ENCODE results near the gene MTHFS. TPM values are rescaled to one million over a fixed set of nuclear protein-coding genes. Genes with fewer than 3 reads are reported as not detected.

MTHFS gene
- total RNA-seq, 2 experiments from 2014 or later = 27.3 to 28.4 TPM

DNA sequence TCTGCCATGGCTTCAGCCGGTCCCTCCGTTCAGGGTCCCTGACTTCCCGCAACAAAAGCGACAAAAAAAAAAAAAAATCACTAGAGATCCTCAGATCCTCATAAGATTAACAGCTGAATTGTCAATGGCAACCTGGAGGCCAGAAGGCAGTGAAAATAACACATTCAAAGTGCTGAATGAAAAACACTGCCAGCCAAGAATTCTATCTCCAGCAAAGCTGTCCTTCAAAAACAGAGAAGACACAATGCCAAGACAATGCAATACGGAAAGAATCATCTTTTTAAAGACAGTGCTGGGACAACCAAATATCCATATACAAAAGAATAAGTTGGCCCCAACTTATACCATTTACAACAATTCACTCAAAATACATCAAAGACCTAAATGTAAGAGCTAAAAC is 21.6 kb downstream of the MTHFS start:
- TF ChIP-seq, protein P1, sequence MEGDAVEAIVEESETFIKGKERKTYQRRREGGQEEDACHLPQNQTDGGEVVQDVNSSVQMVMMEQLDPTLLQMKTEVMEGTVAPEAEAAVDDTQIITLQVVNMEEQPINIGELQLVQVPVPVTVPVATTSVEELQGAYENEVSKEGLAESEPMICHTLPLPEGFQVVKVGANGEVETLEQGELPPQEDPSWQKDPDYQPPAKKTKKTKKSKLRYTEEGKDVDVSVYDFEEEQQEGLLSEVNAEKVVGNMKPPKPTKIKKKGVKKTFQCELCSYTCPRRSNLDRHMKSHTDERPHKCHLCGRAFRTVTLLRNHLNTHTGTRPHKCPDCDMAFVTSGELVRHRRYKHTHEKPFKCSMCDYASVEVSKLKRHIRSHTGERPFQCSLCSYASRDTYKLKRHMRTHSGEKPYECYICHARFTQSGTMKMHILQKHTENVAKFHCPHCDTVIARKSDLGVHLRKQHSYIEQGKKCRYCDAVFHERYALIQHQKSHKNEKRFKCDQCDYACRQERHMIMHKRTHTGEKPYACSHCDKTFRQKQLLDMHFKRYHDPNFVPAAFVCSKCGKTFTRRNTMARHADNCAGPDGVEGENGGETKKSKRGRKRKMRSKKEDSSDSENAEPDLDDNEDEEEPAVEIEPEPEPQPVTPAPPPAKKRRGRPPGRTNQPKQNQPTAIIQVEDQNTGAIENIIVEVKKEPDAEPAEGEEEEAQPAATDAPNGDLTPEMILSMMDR (IDR thresholded peaks at IDR 0.05) = no peak
- ATAC-seq (no peak), DNase-seq (no peak)
- Mint-ChIP-seq H3K36me3 (ENCODE audit: low read depth) (peaks cover 87% of the 10 kb centered on the region), H3K4me3 (no peak overlapping the region), H3K27me3 (no peaks in the 10 kb centered on the region), H3K9me3 (peaks cover 42% of the 10 kb centered on the region), H3K4me1 (ENCODE audit: low read depth) (peaks cover 19% of the 10 kb centered on the region), H3K27ac (no peak overlapping the region)
- CTCF ChIA-PET = interaction anchor here (3.0 to 3.1 kb wide), 2 partner anchors 21 to 25 kb away, joined by 11 to 16 read pairs; no protein-coding TSS in a partner anchor
- POLR2A ChIA-PET = interaction anchor here (1.1 kb wide), 1 partner anchor 36 kb away, joined by 3 read pairs; no protein-coding TSS in a partner anchor
- intact Hi-C loops (cut with micrococcal nuclease) = no loop called here

DNA sequence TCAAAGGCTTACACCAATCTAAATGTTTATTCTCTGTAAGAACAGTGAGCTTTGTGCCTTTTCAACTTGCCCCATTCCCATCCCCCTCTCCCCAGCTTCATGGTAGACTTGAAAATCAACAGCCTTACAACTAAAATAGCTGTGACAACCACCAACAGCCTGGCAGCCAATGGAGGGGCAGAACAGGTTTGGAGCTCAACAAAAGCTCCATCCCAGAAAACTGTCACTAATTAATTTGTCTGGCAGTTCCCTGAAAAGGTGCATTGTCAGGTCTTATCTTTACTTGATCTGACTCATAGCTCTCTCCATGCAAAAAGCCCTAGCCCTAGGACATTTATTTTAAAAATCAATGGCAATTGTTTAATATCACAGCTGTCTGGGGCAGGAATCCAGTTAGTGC is 22.6 kb downstream of the MTHFS start:
- no peak for DNase-seq
- ChIA-PET POLR2A (interaction anchor here (1.1 kb wide), 1 partner anchor 37 kb away, joined by 3 read pairs; no protein-coding TSS in a partner anchor), CTCF (interaction anchor here (0.9 to 3.1 kb wide), 4 partner anchors 20 to 436 kb away, joined by 3 to 16 read pairs (median 7); no protein-coding TSS in a partner anchor)
- peaks cover 37% of the 10 kb centered on the region for H3K9me3 Mint-ChIP-seq
- intact Hi-C loops (cut with micrococcal nuclease) = no loop called here
- ATAC-seq = no peak
- TF ChIP-seq, protein P1 (IDR thresholded peaks at IDR 0.05) = no peak
- peaks cover 19% of the 10 kb centered on the region for H3K4me1 Mint-ChIP-seq (ENCODE audit: low read depth)
- no peak overlapping the region for H3K27ac Mint-ChIP-seq
- H3K4me3 Mint-ChIP-seq = no peak overlapping the region
- peaks cover 79% of the 10 kb centered on the region for H3K36me3 Mint-ChIP-seq (ENCODE audit: low read depth)
- no peaks in the 10 kb centered on the region for H3K27me3 Mint-ChIP-seq

DNA sequence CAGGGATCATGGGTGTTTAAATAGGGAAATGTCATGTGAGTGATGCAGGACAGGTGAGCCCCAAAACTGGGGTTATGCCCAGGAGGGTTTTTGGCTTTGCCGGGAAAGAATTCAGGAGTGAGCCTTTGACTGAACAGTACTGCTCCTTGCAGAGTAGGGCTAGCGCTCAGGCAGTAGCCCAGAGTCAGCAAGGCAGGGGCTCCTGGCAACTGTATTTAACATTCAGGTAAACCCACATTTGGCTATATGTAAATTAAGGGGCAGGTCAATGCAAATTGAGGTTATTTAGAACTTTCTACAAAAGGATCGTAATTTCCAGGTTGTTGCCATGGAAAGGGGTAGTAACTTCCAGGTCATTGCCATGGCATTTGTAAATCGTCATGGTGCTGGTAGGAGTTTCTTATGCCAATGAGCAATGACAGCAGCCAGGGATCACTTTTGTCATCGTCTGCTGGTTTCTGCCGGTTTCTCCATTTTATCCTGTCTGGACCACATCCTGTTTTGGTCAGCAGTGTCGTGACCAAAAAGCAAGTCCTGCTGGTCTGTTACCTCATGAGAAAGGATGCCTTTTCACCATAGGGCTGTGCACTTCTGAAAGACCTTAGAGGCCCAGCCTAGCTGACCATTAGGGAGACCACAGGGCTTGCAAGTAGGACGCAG is 24.3 kb downstream of the MTHFS start:
- ChIA-PET POLR2A (no interaction called here), CTCF (no interaction called here)
- H3K4me3 Mint-ChIP-seq = no peak overlapping the region
- TF ChIP-seq, protein P1 (IDR thresholded peaks at IDR 0.05) = no peak
- peaks cover 28% of the 10 kb centered on the region for H3K9me3 Mint-ChIP-seq
- peaks cover 24% of the 10 kb centered on the region for H3K4me1 Mint-ChIP-seq (ENCODE audit: low read depth)
- H3K36me3 Mint-ChIP-seq (ENCODE audit: low read depth) = peaks cover 70% of the 10 kb centered on the region
- H3K27ac Mint-ChIP-seq = peak overlapping the region; percentile 59
- no peaks in the 10 kb centered on the region for H3K27me3 Mint-ChIP-seq
- DNase-seq = peak; percentile 63
- intact Hi-C loops (cut with micrococcal nuclease) = no loop called here
- peak; percentile 74 for ATAC-seq

DNA sequence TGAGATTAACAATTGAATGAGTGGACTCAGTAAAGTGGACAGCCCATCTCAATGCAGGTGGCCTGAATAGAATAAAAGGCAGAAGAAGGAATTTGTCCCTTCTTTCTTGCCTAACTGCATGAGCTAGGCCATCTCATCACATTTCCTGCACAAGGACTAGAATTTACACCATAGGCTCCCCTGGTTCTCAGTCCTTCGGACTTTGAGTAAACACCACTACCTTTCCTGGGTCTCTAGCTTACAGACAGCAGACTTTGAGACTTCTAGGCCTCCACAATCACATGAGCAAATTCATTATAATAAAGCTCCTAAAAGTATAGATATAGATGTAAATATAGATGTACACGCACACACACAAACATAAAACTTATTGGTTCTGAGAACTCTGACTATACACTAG is 28.3 kb downstream of the MTHFS start:
- ATAC-seq (no peak), DNase-seq (no peak)
- Mint-ChIP-seq H3K36me3 (ENCODE audit: low read depth) (peaks cover 46% of the 10 kb centered on the region), H3K27ac (no peak overlapping the region), H3K27me3 (no peaks in the 10 kb centered on the region), H3K9me3 (peaks cover 2% of the 10 kb centered on the region), H3K4me1 (ENCODE audit: low read depth) (peaks cover 27% of the 10 kb centered on the region), H3K4me3 (no peak overlapping the region)
- ChIA-PET CTCF (interaction anchor here (4.9 kb wide), 1 partner anchor 15 kb away, joined by 19 read pairs; no protein-coding TSS in a partner anchor), POLR2A (interaction anchor here (1.0 kb wide), 1 partner anchor 134 kb away, joined by 4 read pairs; no protein-coding TSS in a partner anchor)
- TF ChIP-seq, protein P1 (IDR thresholded peaks at IDR 0.05) = no peak
- intact Hi-C loops (cut with micrococcal nuclease) = no loop called here

DNA sequence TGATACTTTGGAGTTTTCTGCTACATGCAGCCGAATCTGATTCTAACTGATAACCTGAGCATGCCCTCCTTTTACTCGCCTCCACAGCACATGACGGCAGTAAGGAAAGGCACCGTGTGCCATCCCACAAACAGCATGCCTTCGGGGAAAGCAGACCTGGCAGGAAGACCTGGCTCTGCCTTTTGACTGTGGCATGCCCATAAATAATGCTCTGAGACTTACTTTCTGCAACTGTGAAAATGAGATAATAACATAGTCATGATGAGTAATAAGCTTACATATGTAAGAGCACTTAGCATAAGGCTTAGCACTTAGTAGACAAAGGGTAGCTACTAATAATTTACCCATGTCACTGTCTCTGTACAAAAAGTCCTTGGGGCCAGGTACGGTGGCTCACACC is 32.9 kb downstream of the MTHFS start:
- DNase-seq (no peak), ATAC-seq (no peak)
- peaks cover 25% of the 10 kb centered on the region for H3K36me3 Mint-ChIP-seq (ENCODE audit: low read depth)
- no peaks in the 10 kb centered on the region for H3K27me3 Mint-ChIP-seq
- peaks cover 15% of the 10 kb centered on the region for H3K4me1 Mint-ChIP-seq (ENCODE audit: low read depth)
- POLR2A ChIA-PET = no interaction called here
- H3K4me3 Mint-ChIP-seq = no peak overlapping the region
- TF ChIP-seq, protein P1 (IDR thresholded peaks at IDR 0.05) = no peak
- no peaks in the 10 kb centered on the region for H3K9me3 Mint-ChIP-seq
- CTCF ChIA-PET = interaction anchor here (1.5 to 3.9 kb wide), 2 partner anchors 10 to 129 kb away, joined by 3 to 29 read pairs; no protein-coding TSS in a partner anchor
- no peak overlapping the region for H3K27ac Mint-ChIP-seq
- intact Hi-C loops (cut with micrococcal nuclease) = no loop called here
